Astrocyte (in vitro differentiated cells and primary cell): ENCODE measurements around the gene TLCD2.
"Not testable (repeated sequence)": the region's sequence is repeated elsewhere in the genome, so short reads cannot be mapped to it uniquely, and the experiment has no call there.

Source experiments
- CTCF ChIP-seq: IDR thresholded peaks from 2 replicates; pipeline ENCODE4 v1.5.1; 2011; ENCODE audit warnings: low read depth, mild to moderate bottlenecking, inconsistent platforms, low read length, moderate library complexity; ENCODE audit not compliant: insufficient read depth
- EZH2 ChIP-seq: IDR thresholded peaks from 2 replicates; pipeline ENCODE4 v1.6.1; 2012; ENCODE audit warnings: mild to moderate bottlenecking, low read length, inconsistent platforms; ENCODE audit not compliant: insufficient read depth

DNA sequence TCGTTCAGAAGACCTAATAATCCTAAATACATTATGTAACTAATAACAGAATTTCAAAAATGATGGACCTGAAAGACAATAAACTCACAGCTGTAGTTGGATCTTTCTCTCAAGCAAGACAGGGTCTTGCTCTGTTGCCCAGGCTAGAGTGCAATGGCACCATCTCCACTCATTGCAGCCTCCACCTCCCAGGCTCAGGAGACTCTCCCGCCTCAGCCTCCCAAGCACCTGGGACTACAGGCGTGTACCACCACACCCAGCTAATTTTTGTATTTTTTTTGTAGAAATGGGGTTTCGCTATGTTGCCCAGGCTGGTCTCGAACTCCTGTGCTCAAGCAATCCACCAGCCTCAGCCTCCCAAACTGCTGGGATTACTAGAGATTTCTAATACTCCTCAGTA lies 46.2 kb downstream of the TLCD2 start:
- TF ChIP-seq CTCF, EZH2: not testable (repeated sequence)
